K562 (cell line): ENCODE results near the gene CFAP73. TPM values are rescaled to one million over a fixed set of nuclear protein-coding genes. Genes with fewer than 3 reads are reported as not detected.

Source experiments
- ADNP ChIP-seq: fragments of 200-800 bp; sonication (Bioruptor generic); IDR thresholded peaks from 2 replicates; pipeline ENCODE4 v1.6.1; 2016; ENCODE audit warnings: missing genetic modification characterization, missing compliant biosample characterization
- ARID3A ChIP-seq: IDR thresholded peaks from 2 replicates; pipeline ENCODE4 v1.6.1; 2012; ENCODE audit warnings: low read depth, low read length, improper control_type of control experiment, borderline replicate concordance
- FOXP4 ChIP-seq: sonication (generic); formaldehyde crosslinking; IDR thresholded peaks from 2 replicates; pipeline ENCODE4 v1.8.0; 2022; ENCODE audit warnings: mild to moderate bottlenecking, missing genetic modification reagents, borderline replicate concordance
- HOMEZ ChIP-seq: fragments of 250-450 bp; sonication (Bioruptor Pico); IDR thresholded peaks from 2 replicates; pipeline ENCODE4 v1.4.0; 2020; ENCODE audit warnings: mild to moderate bottlenecking, moderate library complexity
- NFXL1 ChIP-seq: fragments of 450-650 bp; formaldehyde crosslinking; IDR thresholded peaks from 2 replicates; pipeline ENCODE4 v1.4.0; 2021; ENCODE audit warnings: mild to moderate bottlenecking
- NR3C1 ChIP-seq: sonication (generic); formaldehyde crosslinking; IDR thresholded peaks from 2 replicates; pipeline ENCODE4 v1.8.1; 2022; ENCODE audit warnings: missing genetic modification reagents
- RB1 ChIP-seq: fragments of 450-650 bp; IDR thresholded peaks from 2 replicates; pipeline ENCODE4 v1.6.1; 2017; ENCODE audit warnings: low read depth, mild to moderate bottlenecking
- SMARCC2 ChIP-seq: fragments of 450-650 bp; IDR thresholded peaks from 2 replicates; pipeline ENCODE4 v1.6.1; 2017; ENCODE audit warnings: antibody characterized with exemption, moderate library complexity, mild to moderate bottlenecking, low read depth
- TFAP4 ChIP-seq: sonication (generic); formaldehyde crosslinking; IDR thresholded peaks from 2 replicates; pipeline ENCODE4 v1.8.0; 2022; ENCODE audit warnings: missing genetic modification reagents, mild to moderate bottlenecking, moderate library complexity, borderline replicate concordance
- THRB ChIP-seq: fragments of 450-650 bp; formaldehyde crosslinking; conservative IDR thresholded peaks from 2 replicates; pipeline ENCODE4 v1.4.0; 2022; ENCODE audit warnings: mild to moderate bottlenecking, missing genetic modification characterization
- ZNF592 ChIP-seq: fragments of 450-650 bp; IDR thresholded peaks from 2 replicates; pipeline ENCODE4 v1.6.1; 2017; ENCODE audit warnings: antibody characterized with exemption, mild to moderate bottlenecking
- polyA plus RNA-seq, 8 experiments: library from polyadenylated mRNA; depleted of rRNA in 4 of 8; stranded (reverse) in 5 of 8; unstranded in 3 of 8; fragments of >200 nt; fragmentation: Nextera tagmentation in 2 of 8; fragmentation: Illumina TruSeq in 1 of 8; extraction: Ambion mirVana in 2 of 8; extraction: Trizol in 1 of 8; gene quantifications; 2 replicates each; pipeline versions ENCODE4 v1.2.1 to v1.2.3, GENCODE V29; 2011 to 2014; ENCODE audit warnings: inconsistent platforms in 1 of 8, missing spikeins in 1 of 8
- total RNA-seq, 7 experiments: library from RNA; depleted of rRNA in 6 of 7; stranded (reverse); fragments of >200 nt in 6 of 7; fragmentation: Illumina TruSeq in 2 of 7; extraction: Trizol in 2 of 7; gene quantifications; 2 replicates each; pipeline versions ENCODE4 v1.2.1 to v1.2.3, GENCODE V29; 2011 to 2021; ENCODE audit warnings: low replicate concordance in 1 of 7

CFAP73 gene
- total and polyA plus RNA-seq, 9 of the 15 experiments (the other 6 are each of a cell fraction or from before 2014, with no cell fraction given) = not detected

- peak; percentile 98; the same call in 1 of the 2 replicates for TF ChIP-seq FOXP4 (CRISPR knock-in tag)
- TF ChIP-seq NR3C1 (CRISPR knock-in tag) = peak; percentile 95
- TF ChIP-seq NFXL1 (CRISPR knock-in tag) = no peak
- no peak for TF ChIP-seq ADNP
- no peak for TF ChIP-seq THRB (CRISPR knock-in tag)
- no peak for TF ChIP-seq ZNF592
- peak; percentile 86 for TF ChIP-seq RB1
- no peak for TF ChIP-seq ARID3A
- peak; percentile 59; the same call in 1 of the 2 replicates for TF ChIP-seq TFAP4
- TF ChIP-seq SMARCC2 = no peak
- no peak for TF ChIP-seq HOMEZ (CRISPR knock-in tag)
These were observed 3.6 kb downstream of the CFAP73 start (continued) for GRCh38 chr12:113152835-113153814.
